Natural killer cell (primary cell): ENCODE measurements around the gene HTRA1. TPM values are rescaled to one million over a fixed set of nuclear protein-coding genes. Genes with fewer than 3 reads are reported as not detected.

Experiments used
- ATAC-seq, 3 donors: fragments of 150-1000 bp in 2 of 3; fragments of 200-7000 bp in 1 of 3; cut with Tn5 transposase; 1 replicate in 1 of 3; 2 replicates in 2 of 3; pipeline ENCODE4 v1.10.0; 2021; ENCODE audit warnings: mild to moderate bottlenecking in 2 of 3, moderate library complexity in 2 of 3
- DNase-seq, 2 donors: peaks; one replicate each; pipeline versions ENCODE4 v3.0.0 to v3.0.0-alpha.2; 2013 to 2021; ENCODE audit warnings: mixed read lengths in 1 of 2
- H3K27ac ChIP-seq: one replicate; pipeline ENCODE4 v1.5.1; 2013; ENCODE audit warnings: mild to moderate bottlenecking, low read length
- H3K27me3 ChIP-seq: one replicate; pipeline ENCODE4 v1.6.1; 2013; ENCODE audit warnings: low read length; ENCODE audit not compliant: control insufficient read depth, insufficient read depth
- H3K36me3 ChIP-seq: one replicate; pipeline ENCODE4 v1.6.1; 2013; ENCODE audit warnings: low read length; ENCODE audit not compliant: control insufficient read depth, insufficient read depth
- H3K4me1 ChIP-seq: one replicate; pipeline ENCODE4 v1.6.1; 2013; ENCODE audit warnings: low read length; ENCODE audit not compliant: control insufficient read depth, insufficient read depth
- H3K4me3 ChIP-seq: one replicate; pipeline ENCODE4 v1.5.1; 2013; ENCODE audit warnings: low read length
- H3K9me3 ChIP-seq: one replicate; pipeline ENCODE4 v1.6.1; 2013; ENCODE audit warnings: low read length; ENCODE audit not compliant: control insufficient read depth, insufficient read depth
- H3K27ac Mint-ChIP-seq, 2 donors: one replicate each; pipeline ENCODE4 v1.8.0; 2022; ENCODE audit warnings: mild to moderate bottlenecking in 2 of 2, mixed read lengths in 2 of 2, moderate library complexity in 1 of 2
- H3K27me3 Mint-ChIP-seq, 2 donors: one replicate each; pipeline ENCODE4 v1.8.0; 2022; ENCODE audit warnings: low read depth in 2 of 2, mixed read lengths in 2 of 2
- H3K36me3 Mint-ChIP-seq: one replicate; pipeline ENCODE4 v1.8.0; 2022; ENCODE audit warnings: mixed read lengths
- H3K4me1 Mint-ChIP-seq, 2 donors: one replicate each; pipeline ENCODE4 v1.8.0; 2022; ENCODE audit warnings: mixed read lengths in 2 of 2
- H3K4me3 Mint-ChIP-seq: one replicate; pipeline ENCODE4 v1.8.0; 2022; ENCODE audit warnings: mild to moderate bottlenecking, moderate library complexity, mixed read lengths
- H3K9me3 Mint-ChIP-seq, 2 donors: one replicate each; pipeline ENCODE4 v1.8.0; 2022; ENCODE audit warnings: mixed read lengths in 2 of 2
- CTCF ChIP-seq: fragments of 200-600 bp; IDR thresholded peaks from one replicate; pipeline ENCODE4 v1.8.0; 2022; ENCODE audit warnings: antibody characterized with exemption
- WGBS: methylation state at CpG from one replicate; pipeline ENCODE4 v1.1.7; 2013; ENCODE audit warnings: missing lambda C conversion rate; ENCODE audit not compliant: insufficient coverage; 5-methylcytosine and 5-hydroxymethylcytosine counted together
- intact Hi-C: fragments of 100-400 bp; cut with micrococcal nuclease; formaldehyde crosslinking; loops from one replicate; pipeline ENCODE4 v1.14.2; 2022
- total RNA-seq, 4 donors: library from RNA; stranded (reverse); fragments of 120-200 nt in 1 of 4; gene quantifications; one replicate each; pipeline versions ENCODE4 v1.2.3 to v1.2.4, GENCODE V29; 2013 to 2022

HTRA1 gene
- total RNA-seq, 3 donors from 2014 or later (not counting 1 experiment from before 2014, with no cell fraction given) = not detected

- TF ChIP-seq CTCF = no peak
- no peaks in the 10 kb centered on the region for H3K9me3 ChIP-seq
- H3K4me3 ChIP-seq = no peak overlapping the region
- ATAC-seq (no peak), DNase-seq (no peak)
- Mint-ChIP-seq H3K36me3 (no peaks in the 10 kb centered on the region), H3K27me3 (peaks cover 27 to 62% of the 10 kb centered on the region in 2 donors), H3K27ac (no peak overlapping the region), H3K9me3 (no peaks in the 10 kb centered on the region), H3K4me1 (no peaks in the 10 kb centered on the region), H3K4me3 (no peak overlapping the region)
- 85% methylated on average over 5 of the region's 5 CpGs for WGBS
- no peaks in the 10 kb centered on the region for H3K36me3 ChIP-seq
- intact Hi-C loops = no loop called here
- H3K27ac ChIP-seq = no peak overlapping the region
- H3K27me3 ChIP-seq = no peaks in the 10 kb centered on the region
- H3K4me1 ChIP-seq = no peaks in the 10 kb centered on the region
Observed at GRCh38 chr10:122468307-122468925, 7.1 kb downstream of the HTRA1 start.

- Histone ChIP-seq H3K9me3 (no peaks in the 10 kb centered on the region), H3K4me3 (no peak overlapping the region), H3K27ac (no peak overlapping the region), H3K36me3 (no peaks in the 10 kb centered on the region), H3K27me3 (no peaks in the 10 kb centered on the region), H3K4me1 (no peaks in the 10 kb centered on the region)
- WGBS = 90% methylated on average over 11 of the region's 11 CpGs
- H3K4me1 Mint-ChIP-seq = peaks cover under 1 to 1% of the 10 kb centered on the region in 2 donors
- no peaks in the 10 kb centered on the region for H3K9me3 Mint-ChIP-seq
- ATAC-seq = no peak
- H3K4me3 Mint-ChIP-seq = no peak overlapping the region
- no peak for DNase-seq
- intact Hi-C loops = no loop called here
- no peaks in the 10 kb centered on the region for H3K36me3 Mint-ChIP-seq
- H3K27ac Mint-ChIP-seq = no peak overlapping the region
- peaks cover 24 to 61% of the 10 kb centered on the region in 2 donors for H3K27me3 Mint-ChIP-seq
- TF ChIP-seq CTCF = no peak
Observed at GRCh38 chr10:122468926-122469781, 7.8 kb downstream of the HTRA1 start.

GRCh38 chr10:122469848-122470247 lies 8.5 kb downstream of the HTRA1 start:
- Mint-ChIP-seq H3K36me3 (no peaks in the 10 kb centered on the region), H3K4me3 (no peak overlapping the region), H3K27ac (no peak overlapping the region), H3K27me3 (peaks cover 21 to 61% of the 10 kb centered on the region in 2 donors), H3K9me3 (no peaks in the 10 kb centered on the region), H3K4me1 (peaks cover 5 to 6% of the 10 kb centered on the region in 2 donors)
- Histone ChIP-seq H3K9me3 (no peaks in the 10 kb centered on the region), H3K4me3 (no peak overlapping the region), H3K27ac (no peak overlapping the region), H3K27me3 (no peaks in the 10 kb centered on the region), H3K36me3 (no peaks in the 10 kb centered on the region), H3K4me1 (no peaks in the 10 kb centered on the region)
- intact Hi-C loops = no loop called here
- no peak for DNase-seq
- TF ChIP-seq CTCF = no peak
- 77% methylated on average over 4 of the region's 4 CpGs for WGBS
- no peak for ATAC-seq
